SU-DHL-6 (cell line): ENCODE results near the gene NRF1.

Source experiments
- EZH2phosphoT487 ChIP-seq: fragments of 200-600 bp; sonication (generic), shearing (Covaris generic); conservative IDR thresholded peaks from 2 replicates; pipeline ENCODE4 v1.6.1; 2018; ENCODE audit warnings: mild to moderate bottlenecking, antibody characterized with exemption, low read length, moderate library complexity, mixed read lengths
- TF ChIP-seq, protein P1 (sequence below): fragments of 200-600 bp; sonication (generic); IDR thresholded peaks from one replicate; pipeline ENCODE4 v1.5.1; 2017; ENCODE audit warnings: antibody characterized with exemption, mild to moderate bottlenecking, low read length, moderate library complexity; ENCODE audit not compliant: insufficient read depth, poor library complexity, severe bottlenecking

DNA sequence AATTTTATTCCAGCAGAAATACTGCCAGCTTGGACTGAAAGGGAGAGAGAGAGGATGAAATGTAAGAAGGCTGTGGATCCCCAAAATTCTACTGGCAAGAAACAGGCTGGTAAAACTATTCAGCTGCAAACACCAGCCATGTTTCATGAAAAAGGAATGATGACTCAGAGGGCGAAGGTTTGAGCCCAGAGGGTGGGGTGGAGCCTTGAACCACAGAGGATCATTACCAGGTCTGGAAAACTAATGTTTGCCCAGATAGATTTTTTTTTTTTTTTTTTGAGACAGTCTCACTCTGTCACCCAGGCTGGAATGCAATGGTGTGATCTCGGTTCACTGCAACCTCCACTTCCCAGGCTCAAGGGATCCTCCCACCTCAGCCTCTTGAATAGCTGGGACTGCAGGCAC, 41.7 kb upstream of the NRF1 start:
- TF ChIP-seq, protein P1, sequence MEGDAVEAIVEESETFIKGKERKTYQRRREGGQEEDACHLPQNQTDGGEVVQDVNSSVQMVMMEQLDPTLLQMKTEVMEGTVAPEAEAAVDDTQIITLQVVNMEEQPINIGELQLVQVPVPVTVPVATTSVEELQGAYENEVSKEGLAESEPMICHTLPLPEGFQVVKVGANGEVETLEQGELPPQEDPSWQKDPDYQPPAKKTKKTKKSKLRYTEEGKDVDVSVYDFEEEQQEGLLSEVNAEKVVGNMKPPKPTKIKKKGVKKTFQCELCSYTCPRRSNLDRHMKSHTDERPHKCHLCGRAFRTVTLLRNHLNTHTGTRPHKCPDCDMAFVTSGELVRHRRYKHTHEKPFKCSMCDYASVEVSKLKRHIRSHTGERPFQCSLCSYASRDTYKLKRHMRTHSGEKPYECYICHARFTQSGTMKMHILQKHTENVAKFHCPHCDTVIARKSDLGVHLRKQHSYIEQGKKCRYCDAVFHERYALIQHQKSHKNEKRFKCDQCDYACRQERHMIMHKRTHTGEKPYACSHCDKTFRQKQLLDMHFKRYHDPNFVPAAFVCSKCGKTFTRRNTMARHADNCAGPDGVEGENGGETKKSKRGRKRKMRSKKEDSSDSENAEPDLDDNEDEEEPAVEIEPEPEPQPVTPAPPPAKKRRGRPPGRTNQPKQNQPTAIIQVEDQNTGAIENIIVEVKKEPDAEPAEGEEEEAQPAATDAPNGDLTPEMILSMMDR, result no peak
- no peak for TF ChIP-seq EZH2phosphoT487
